ENCODE results near the gene CCDC9. TPM values are rescaled to one million over a fixed set of nuclear protein-coding genes. Genes with fewer than 3 reads are reported as not detected.

The CCDC9 gene
- total RNA-seq, 1 experiment from 2014 or later, result 8.3 TPM

- peak; percentile 44 for DNase-seq
- H3F3A ChIP-seq (ENCODE audit: low read length, unreplicated experiment), result no peaks in the 10 kb centered on the region
- no peak overlapping the region for H3K4me3 ChIP-seq (ENCODE audit: low read length)
- no peaks in the 10 kb centered on the region for H3K9me3 ChIP-seq (ENCODE audit: low read length)
- no peaks in the 10 kb centered on the region for H3K79me2 ChIP-seq (ENCODE audit: low read length)
- H3K4me2 ChIP-seq (ENCODE audit: low read length), result no peak overlapping the region
- CTCF ChIA-PET, result no interaction called here
- no peaks in the 10 kb centered on the region for H3K9me2 ChIP-seq (replicated peaks; ENCODE audit: low read length)
- intact Hi-C loops (cut with micrococcal nuclease), result no loop called here
- H3K36me3 ChIP-seq (ENCODE audit: low read depth, low read length), result no peaks in the 10 kb centered on the region
- no TSS peak for BruUV-seq (replicated peaks)
- ATAC-seq, result no peak; the same call in 1 of the 2 replicates
- H3K27me3 ChIP-seq (ENCODE audit: low read length), result no peaks in the 10 kb centered on the region
- H3K9ac ChIP-seq (ENCODE audit: low read length), result no peak overlapping the region
- H2AFZ ChIP-seq (ENCODE audit: low read length), result no peak overlapping the region
- POLR2A ChIA-PET (ENCODE audit: unreplicated experiment), result no interaction called here
- H3K27ac ChIP-seq (ENCODE audit: low read length), result no peak overlapping the region
- H3K4me1 ChIP-seq (ENCODE audit: insufficient read depth, low read length), result 0 out of 2 replicates have a peak, but pooled peaks cover 1% of the 10 kb centered on the region
- TF ChIP-seq, protein P1, sequence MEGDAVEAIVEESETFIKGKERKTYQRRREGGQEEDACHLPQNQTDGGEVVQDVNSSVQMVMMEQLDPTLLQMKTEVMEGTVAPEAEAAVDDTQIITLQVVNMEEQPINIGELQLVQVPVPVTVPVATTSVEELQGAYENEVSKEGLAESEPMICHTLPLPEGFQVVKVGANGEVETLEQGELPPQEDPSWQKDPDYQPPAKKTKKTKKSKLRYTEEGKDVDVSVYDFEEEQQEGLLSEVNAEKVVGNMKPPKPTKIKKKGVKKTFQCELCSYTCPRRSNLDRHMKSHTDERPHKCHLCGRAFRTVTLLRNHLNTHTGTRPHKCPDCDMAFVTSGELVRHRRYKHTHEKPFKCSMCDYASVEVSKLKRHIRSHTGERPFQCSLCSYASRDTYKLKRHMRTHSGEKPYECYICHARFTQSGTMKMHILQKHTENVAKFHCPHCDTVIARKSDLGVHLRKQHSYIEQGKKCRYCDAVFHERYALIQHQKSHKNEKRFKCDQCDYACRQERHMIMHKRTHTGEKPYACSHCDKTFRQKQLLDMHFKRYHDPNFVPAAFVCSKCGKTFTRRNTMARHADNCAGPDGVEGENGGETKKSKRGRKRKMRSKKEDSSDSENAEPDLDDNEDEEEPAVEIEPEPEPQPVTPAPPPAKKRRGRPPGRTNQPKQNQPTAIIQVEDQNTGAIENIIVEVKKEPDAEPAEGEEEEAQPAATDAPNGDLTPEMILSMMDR (conservative IDR thresholded peaks at IDR 0.05; ENCODE audit: low read depth, low read length), result peak; percentile 38; the same call in 1 of the 2 replicates
- TF ChIP-seq EZH2phosphoT487 (IDR thresholded peaks at IDR 0.05; ENCODE audit: borderline replicate concordance, low read length), result no peak
- H4K20me1 ChIP-seq (ENCODE audit: low read length), result no peaks in the 10 kb centered on the region
Observed at GRCh38 chr19:47280183-47280797, 24.0 kb downstream of the CCDC9 start.

GRCh38 chr19:47283405-47284059, 27.2 kb downstream of the CCDC9 start:
- ATAC-seq (no peak), DNase-seq (no peak)
- BruUV-seq (replicated peaks), result no TSS peak
- Histone ChIP-seq H3F3A (ENCODE audit: low read length, unreplicated experiment) (no peaks in the 10 kb centered on the region), H3K4me3 (ENCODE audit: low read length) (no peak overlapping the region), H3K9me3 (ENCODE audit: low read length) (no peaks in the 10 kb centered on the region), H3K9ac (ENCODE audit: low read length) (no peak overlapping the region), H4K20me1 (ENCODE audit: low read length) (no peaks in the 10 kb centered on the region), H2AFZ (ENCODE audit: low read length) (no peak overlapping the region), H3K4me2 (ENCODE audit: low read length) (no peak overlapping the region), H3K36me3 (ENCODE audit: low read depth, low read length) (no peaks in the 10 kb centered on the region), H3K27ac (ENCODE audit: low read length) (no peak overlapping the region), H3K9me2 (replicated peaks; ENCODE audit: low read length) (no peaks in the 10 kb centered on the region), H3K79me2 (ENCODE audit: low read length) (no peaks in the 10 kb centered on the region), H3K4me1 (ENCODE audit: insufficient read depth, low read length) (no peaks in the 10 kb centered on the region), H3K27me3 (ENCODE audit: low read length) (no peaks in the 10 kb centered on the region)
- CTCF ChIA-PET, result no interaction called here
- TF ChIP-seq, protein P1 (conservative IDR thresholded peaks at IDR 0.05; ENCODE audit: low read depth, low read length), result no peak
- no peak for TF ChIP-seq EZH2phosphoT487 (IDR thresholded peaks at IDR 0.05; ENCODE audit: borderline replicate concordance, low read length)
- TF ChIP-seq EZH2 (IDR thresholded peaks at IDR 0.05; ENCODE audit: low read length, unreplicated experiment), result no peak
- POLR2A ChIA-PET (ENCODE audit: unreplicated experiment), result no interaction called here
- intact Hi-C loops (cut with micrococcal nuclease), result no loop called here

DNA sequence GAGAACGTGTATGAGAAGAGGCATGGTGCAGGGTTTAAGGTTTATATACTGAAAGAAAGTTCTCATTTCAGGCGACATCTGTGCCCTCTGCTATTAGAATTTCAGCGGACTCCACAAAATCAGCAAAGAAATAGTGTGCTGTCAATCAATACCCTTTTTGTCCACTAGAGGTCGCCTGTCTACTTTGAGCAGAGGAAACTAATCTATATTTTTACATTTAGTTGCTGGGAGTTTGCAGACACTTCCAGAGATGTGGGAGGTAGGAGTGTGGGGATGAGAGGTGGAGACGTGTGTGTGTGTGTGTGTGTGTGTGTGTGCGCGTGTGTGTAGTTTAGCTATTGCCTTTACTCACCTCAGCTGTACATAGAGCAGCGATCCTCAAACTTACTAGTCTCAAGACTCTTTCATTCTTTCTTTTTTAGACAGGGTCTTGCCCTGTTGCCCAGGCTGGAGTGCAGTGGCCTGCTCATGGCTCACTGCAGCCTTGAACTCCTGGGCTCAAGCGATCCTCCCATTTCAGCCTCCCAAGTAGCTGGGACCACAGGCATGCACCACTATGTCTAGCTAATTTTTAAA, 28.1 kb downstream of the CCDC9 start:
- CTCF ChIA-PET, result interaction anchor here (0.5 kb wide), 1 partner anchor 134 kb away, joined by 3 read pairs; no protein-coding TSS in a partner anchor
- POLR2A ChIA-PET (ENCODE audit: unreplicated experiment), result no interaction called here

More for the DNA sequence above, 28.1 kb downstream of the CCDC9 start:
- H4K20me1 ChIP-seq (ENCODE audit: low read length), result no peaks in the 10 kb centered on the region
- H3K4me1 ChIP-seq (ENCODE audit: insufficient read depth, low read length), result peaks cover 5% of the 10 kb centered on the region
- H3K9me2 ChIP-seq (replicated peaks; ENCODE audit: low read length), result no peaks in the 10 kb centered on the region
- no peak overlapping the region for H3K4me2 ChIP-seq (ENCODE audit: low read length)
- ATAC-seq (peak; percentile 52; the same call in 1 of the 2 replicates), DNase-seq (peak; percentile 71)
- H3F3A ChIP-seq (ENCODE audit: low read length, unreplicated experiment), result no peaks in the 10 kb centered on the region
- H3K27me3 ChIP-seq (ENCODE audit: low read length), result no peaks in the 10 kb centered on the region
- H3K4me3 ChIP-seq (ENCODE audit: low read length), result no peak overlapping the region
- TF ChIP-seq, protein P1 (conservative IDR thresholded peaks at IDR 0.05; ENCODE audit: low read depth, low read length), result peak; percentile 76
- TF ChIP-seq EZH2 (IDR thresholded peaks at IDR 0.05; ENCODE audit: low read length, unreplicated experiment), result no peak
- H3K9me3 ChIP-seq (ENCODE audit: low read length), result no peaks in the 10 kb centered on the region
- no peaks in the 10 kb centered on the region for H3K79me2 ChIP-seq (ENCODE audit: low read length)
- no TSS peak for BruUV-seq (replicated peaks)
- H3K9ac ChIP-seq (ENCODE audit: low read length), result no peak overlapping the region
- no peak overlapping the region for H3K27ac ChIP-seq (ENCODE audit: low read length)
- no peaks in the 10 kb centered on the region for H3K36me3 ChIP-seq (ENCODE audit: low read depth, low read length)
- intact Hi-C loops (cut with micrococcal nuclease), result no loop called here
- no peak overlapping the region for H2AFZ ChIP-seq (ENCODE audit: low read length)
